IPS DF 19.7 (cell line): Measurements from ENCODE around the gene BTG1.
"Not testable (repeated sequence)": the region's sequence is repeated elsewhere in the genome, so short reads cannot be mapped to it uniquely, and the experiment has no call there.

Source experiments
- DNase-seq: peaks from one replicate; pipeline ENCODE4 v3.0.0-alpha.2; 2013; ENCODE audit warnings: low read depth, low spot score

BTG1 gene

GRCh38 chr12:92149563-92149962 lies 3.9 kb upstream of the BTG1 start:
- no peak for DNase-seq

DNA sequence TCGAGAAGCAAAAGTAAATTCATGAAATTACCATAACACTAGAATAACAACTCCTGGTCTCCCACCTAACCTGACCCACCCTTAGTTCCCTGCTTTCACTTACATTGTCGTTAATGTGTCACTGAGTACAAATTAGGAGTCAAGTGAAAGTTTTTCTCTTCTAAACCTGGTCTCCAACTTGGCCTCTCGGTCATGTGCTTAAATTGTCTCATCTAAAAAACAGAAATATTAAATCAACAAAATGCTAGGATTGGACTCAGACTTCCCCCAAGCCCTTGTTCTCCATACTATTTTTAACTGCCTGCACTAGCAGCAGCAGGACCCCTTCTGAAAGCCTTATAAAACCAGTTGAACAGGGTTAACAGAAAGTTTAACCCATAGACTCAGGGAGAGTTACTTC lies 1.8 kb upstream of the BTG1 start:
- no peak for DNase-seq

DNA sequence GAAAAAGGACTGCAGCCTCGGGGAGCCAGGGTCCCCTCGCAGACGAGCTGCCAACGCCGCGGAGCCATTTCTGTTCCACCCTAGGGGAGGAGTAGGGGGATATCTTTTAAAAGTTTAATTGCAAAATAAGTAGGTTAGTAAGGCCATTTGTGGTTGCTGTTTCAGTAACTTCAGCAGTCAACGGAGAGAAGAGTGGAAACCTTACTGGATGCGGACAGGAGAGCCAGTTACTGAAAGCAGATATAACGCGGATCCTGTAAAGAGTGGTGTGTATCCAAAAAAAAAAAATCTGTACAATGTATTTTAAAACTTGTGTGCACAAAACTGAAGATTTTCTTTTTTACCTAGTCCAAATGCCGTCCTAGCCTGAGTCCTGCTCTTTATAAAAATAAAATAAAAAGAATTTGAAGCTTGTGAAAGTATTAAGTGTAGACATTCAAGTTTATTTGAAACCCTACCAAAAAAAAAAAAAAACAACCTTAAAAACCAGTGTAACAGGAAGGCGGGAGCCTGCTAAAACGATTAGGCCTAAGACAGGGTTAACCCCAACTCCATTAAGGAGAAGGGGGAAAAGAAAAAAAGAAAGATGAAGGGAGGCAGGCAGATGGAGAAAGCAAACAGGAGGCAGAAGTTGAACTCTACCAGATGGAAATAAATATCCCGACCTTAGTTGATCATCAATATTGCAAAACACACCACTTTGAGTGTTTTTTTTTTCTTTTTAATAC lies 1.0 kb upstream of the BTG1 start:
- DNase-seq, result no peak

DNA sequence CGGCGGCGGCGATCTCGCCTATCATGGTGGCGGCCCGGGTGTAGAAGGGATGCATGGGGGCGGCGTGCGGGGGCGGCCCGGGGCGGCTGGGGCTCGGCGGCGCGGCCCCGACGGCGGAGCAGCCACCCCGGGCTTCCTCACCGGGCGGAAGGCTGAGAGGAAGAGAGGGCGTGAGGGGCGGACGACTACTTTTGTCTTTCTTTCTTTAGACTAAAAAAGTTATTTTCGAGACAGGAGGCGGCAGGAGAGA lies 240 bp downstream of the BTG1 start:
- DNase-seq, result no peak

GRCh38 chr12:92144631-92145480 lies 790 bp downstream of the BTG1 start:
- no peak for DNase-seq

DNA sequence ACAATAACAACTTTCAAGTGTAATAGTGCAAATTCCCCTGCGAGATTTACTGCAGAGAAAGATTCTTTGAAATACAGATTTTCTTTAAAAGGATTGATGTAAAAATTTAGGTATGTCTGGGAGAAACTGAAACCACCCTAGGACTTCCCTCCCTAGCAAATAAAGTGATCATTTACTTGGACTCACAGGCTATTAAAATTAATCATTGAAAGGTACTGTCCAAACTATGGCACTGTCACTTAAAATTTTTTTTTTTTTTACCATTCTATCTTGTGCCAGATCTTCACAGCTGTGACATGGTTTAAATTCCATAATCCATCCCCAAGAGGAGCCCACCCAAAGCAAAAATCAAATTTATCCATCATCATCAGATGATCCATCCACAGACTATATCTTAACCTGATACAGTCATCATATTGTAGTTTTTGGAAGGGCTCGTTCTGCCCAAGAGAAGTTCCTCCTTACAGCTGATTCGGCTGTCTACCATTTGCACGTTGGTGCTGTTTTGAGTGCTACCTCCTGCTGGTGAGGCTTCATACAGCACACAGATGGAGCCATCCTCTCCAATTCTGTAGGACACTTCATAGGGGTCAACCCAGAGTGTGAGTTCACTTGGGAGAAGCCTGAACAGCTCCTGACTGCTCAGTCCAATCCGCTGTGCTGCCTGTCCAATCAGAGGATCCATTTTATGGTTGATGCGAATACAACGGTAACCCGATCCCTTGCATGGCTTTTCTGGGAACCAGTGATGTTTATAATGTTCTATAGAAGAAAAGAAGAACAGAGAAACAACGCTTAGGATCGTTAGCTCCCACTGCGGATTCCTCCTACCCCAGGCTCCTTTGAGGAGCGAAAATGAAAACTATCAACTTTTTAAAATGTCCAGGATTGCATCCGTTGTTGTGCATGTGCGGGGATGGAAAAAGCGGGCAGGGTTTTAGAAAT lies 1.7 kb downstream of the BTG1 start:
- DNase-seq, result peak; percentile 47

- no peak for DNase-seq
Measured at GRCh38 chr12:92143258-92143657, 2.4 kb downstream of the BTG1 start.

- no peak for DNase-seq
Measured at GRCh38 chr12:92142251-92142926, 3.3 kb downstream of the BTG1 start.

GRCh38 chr12:92141591-92142121 lies 4.0 kb downstream of the BTG1 start:
- DNase-seq, result no peak

GRCh38 chr12:92140896-92141536 lies 4.6 kb downstream of the BTG1 start:
- DNase-seq, result no peak

- no peak for DNase-seq
Measured at GRCh38 chr12:92140156-92140555, 5.5 kb downstream of the BTG1 start.

DNA sequence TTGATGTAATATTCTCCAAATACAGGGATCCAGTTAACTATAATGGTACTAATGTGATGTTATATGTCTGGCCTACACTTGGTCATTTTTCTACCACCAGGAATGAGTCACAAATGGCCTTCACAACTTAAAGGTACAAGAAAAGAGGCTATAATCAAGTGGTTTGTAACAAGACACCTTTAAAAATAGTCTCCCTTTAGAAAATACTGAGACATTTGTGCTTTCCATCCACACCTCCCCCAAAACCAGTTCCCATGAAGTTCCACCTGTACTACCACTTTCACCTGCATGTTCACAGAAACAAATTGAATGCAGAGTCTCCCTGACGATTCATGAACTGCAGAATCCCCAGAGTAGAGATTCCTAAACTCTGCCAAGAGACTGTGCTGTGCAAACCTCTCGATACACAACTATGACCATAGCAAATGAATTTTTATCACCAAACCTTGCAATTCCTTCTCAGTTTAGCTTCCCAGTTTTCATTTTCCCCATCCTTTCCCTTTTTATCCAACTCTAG lies 6.0 kb downstream of the BTG1 start:
- no peak for DNase-seq

GRCh38 chr12:92138626-92139025 lies 7.0 kb downstream of the BTG1 start:
- DNase-seq, result no peak

DNA sequence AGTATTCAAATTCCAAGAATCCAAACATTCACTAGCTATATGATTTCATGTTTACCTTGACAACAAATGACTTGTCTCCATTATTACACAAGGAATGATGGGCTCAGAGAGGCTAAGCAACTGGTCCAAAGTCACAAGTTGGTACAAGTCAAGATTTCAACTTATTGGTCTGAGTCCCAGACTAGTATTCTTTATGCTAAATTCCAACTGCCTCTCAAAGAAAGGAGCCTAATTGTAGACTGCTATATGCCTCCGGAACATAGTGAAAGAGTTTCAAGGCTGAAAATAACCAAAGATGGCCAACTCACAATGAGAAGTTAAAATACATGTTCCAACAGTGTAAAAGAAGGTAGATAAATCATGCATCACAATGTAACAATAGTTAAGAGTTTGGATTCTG lies 7.5 kb downstream of the BTG1 start:
- no peak for DNase-seq

- DNase-seq, result no peak
Measured at GRCh38 chr12:92136965-92137721, 8.5 kb downstream of the BTG1 start.

- no peak for DNase-seq
Measured at GRCh38 chr12:92136026-92136730, 9.5 kb downstream of the BTG1 start.

DNA sequence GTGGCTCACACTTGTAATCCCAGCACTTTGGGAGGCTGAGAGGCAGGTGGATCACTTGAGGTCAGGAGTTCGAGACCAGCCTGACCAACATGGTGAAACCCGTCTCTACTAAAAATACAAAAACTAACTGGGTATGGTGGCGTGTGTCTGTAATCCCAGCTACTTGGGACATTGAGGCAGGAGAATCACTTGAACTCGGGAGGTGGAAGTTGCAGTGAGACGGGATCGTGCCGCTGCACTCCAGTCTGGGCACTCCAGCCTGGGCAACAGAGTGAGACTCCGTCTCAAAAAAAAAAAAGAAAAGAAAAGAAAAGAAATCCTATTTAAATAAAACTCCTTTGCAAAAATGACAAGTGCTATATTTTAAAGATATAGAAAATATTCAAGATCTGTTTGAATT lies 10.1 kb downstream of the BTG1 start:
- DNase-seq, result not testable (repeated sequence)

DNA sequence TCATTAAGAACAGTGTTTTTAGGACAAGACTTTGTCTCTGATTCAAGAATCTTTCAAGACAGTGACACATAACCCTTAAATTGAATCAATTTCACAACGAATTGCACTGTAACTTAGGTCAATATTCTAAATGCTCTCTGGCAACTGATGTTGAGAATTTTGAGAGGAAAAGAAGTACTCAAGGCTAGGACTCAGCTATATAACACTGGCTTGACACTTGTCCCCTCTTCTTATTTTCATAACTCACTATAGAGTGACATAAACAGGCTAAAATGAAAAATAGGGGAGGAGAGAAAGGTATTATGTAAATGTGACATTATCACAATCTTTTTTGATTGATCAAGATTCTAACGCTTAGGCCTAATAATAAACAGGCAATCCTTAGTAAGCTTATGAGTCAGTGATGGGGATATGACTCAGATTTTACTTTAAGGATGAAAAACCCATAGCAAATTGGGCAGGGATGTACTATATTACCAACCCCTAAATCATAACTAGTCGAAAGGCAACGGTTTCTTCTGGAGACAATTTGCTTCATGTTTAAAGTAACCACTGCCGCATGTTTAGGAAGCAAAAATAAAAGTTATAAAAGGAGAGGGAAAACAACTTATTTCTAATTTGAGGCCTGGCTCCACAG lies 10.9 kb downstream of the BTG1 start:
- DNase-seq, result no peak
